COLO668 (cell line): ENCODE results near the gene GDF10.

Experiments used
- DNase-seq: peaks from one replicate; lab custom pipeline; 2025; ENCODE audit not compliant: unreplicated experiment; lab: John Stamatoyannopoulos, UW

GDF10 gene

DNA sequence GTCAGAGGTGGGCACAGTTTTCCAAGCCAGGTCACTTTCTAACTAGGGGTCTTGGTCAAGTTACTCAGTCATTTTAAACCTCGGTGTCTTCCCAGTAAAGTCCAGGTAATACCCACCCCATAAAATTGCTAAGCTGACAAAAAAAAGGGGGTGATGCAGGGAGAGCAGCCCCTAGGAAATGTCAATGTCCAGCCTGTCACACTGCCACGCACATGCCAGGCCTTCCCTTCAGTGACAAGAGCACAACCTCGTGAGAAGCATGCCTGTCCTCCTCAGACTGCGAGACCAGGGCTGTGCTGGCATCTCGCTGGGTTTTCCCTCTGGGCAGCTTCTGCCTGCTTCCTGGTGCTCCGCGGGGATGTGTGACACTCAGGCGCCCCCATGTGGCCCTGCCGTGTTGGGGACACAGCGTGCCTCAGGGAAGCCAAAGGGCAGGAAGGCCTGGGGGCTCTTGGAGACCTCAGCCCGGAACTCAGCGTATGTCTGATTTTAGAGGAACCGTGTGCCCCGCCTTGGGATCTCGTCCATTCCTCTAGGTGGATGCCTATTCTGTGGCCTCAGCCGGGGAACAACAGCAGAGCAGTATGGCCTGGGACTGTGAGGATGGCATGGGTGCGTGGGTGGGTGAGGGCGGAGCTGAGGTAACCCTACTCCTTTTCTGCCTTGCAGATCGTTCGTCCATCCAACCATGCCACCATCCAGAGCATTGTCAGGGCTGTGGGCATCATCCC is 12.1 kb downstream of the GDF10 start:
- DNase-seq, result peak; percentile 66

DNA sequence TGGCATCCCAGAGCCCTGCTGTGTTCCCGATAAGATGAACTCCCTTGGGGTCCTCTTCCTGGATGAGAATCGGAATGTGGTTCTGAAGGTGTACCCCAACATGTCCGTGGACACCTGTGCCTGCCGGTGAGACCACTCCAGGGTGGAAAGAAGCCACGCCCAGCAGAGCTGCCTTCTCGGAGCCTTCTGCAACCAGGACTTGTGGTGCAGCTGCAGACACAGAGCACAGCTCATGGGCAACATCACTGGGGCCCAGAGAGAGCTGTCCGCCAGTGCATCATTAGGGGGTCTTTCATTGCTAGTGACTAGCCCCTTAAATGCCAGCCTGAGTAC is 12.6 kb downstream of the GDF10 start:
- DNase-seq, result no peak

DNA sequence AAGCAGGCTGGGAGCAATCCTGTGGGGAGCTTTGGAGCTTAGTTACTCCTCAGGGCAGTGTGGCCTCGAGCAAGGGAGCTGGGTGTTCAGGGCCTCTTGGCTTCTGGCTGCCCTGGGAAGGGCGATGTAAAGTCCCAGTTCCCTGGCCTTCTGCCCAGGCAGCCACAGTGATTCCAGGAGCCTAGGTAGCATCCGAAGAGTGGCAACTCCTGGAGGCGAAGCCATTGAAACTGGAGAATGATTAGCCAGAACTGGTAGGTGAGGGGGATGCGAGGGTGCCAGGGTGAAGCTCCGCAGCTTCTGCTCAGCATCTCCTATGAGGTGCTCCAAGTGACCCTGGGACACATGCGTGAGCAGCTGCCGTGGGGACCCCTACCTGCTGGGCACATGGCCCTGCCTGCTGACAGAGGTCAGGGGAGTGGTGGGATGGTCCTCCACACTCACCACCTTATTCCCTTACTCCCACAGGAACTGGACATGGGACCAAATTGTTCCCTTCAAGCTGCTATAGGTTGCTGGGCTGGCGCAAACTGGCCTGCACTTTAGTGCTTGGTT is 14.5 kb downstream of the GDF10 start:
- no peak for DNase-seq

DNA sequence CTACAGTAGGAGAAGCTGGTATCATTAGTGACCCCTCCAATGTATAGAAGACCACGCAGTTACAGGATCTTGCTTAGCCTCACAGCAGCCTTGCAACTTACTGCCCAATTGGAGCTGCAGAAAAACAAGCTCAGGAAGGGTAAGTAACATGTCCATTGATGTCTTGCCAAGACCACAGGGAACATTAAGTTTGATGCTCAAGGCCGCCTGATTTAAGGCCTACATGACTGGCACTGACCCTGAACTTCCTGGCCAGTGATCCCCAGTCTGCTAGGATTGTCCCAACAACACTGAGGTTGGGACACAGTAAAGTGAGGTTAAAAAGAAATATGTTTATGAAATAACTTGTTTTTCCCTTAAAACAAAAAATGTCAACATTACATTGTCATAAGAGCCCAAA is 15.4 kb downstream of the GDF10 start:
- no peak for DNase-seq

DNA sequence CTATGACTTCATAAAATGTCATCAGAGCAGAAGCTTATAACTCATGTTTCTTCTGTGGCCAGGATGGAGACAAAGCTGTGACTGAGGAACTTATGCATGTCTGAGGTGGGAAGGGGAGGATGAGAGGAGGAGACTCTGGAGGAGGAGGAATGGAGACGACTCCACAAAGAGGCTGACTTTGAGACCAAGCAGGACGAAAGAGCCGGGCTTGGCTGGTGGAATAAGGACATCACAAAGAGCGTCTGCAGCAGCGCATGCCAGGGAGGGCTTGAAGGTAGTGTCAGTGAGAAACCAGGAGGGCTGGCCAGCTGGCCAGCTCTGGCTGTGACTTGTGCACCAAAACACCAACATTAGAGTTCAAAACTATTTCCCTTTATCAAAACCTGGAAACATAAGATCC is 16.1 kb downstream of the GDF10 start:
- no peak for DNase-seq

DNA sequence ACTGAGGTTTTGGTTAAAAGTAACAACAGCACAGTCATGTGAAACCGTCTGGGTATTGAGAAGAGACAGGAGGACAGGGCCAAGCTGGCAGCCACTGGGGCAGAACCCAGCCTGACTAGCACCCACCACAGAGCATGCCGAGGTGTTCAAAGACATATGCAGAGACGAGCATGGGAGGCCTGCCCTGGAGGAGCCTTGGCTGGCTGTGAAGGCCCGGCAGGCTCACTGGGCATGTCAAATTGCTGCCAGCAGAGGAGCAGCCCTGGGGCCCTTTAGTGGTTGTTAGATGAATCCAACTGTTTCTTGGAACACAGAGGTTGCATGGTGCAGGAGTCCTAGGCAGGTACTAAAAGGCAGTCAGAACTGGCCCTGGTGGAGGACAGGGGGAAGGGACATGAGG is 17.3 kb downstream of the GDF10 start:
- DNase-seq, result no peak

DNA sequence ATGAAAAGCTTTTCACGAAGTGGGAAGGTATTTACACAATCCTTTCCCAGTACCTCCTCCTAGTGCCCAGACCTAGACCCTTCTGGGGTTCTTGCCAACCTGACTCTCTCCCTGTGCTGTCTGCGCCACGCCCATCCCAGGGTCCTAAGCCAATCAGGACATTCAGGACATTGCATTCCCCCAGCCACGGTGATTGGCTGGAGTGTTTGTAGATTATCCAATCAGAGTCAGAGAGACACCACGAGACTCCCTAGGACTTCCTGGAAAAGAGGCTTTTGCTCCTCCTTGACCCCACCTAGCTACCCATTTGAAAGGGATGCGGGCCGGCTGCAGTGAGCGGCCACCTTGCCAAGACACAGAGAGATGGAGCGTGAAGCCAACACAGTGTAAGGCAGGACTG is 18.7 kb downstream of the GDF10 start:
- DNase-seq, result no peak

DNA sequence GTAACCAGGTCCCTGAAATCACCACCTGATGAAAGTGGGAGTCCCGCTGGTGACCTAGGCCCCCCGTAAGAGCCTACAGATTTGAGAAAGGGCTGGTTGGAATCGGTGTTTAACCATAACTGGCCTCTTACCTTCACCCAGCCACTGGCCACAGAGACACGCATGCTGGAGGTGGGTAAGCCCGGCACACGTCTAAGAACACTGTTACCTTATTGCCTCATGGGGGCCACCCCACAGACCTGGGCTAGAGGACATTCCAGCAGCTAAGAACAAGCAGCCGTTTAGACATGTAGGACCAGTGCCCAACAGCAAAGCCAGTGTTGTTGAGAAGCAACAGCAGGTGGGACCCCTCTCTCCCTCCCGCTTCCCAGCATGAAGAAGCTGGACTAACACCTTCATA is 19.8 kb downstream of the GDF10 start:
- no peak for DNase-seq

DNA sequence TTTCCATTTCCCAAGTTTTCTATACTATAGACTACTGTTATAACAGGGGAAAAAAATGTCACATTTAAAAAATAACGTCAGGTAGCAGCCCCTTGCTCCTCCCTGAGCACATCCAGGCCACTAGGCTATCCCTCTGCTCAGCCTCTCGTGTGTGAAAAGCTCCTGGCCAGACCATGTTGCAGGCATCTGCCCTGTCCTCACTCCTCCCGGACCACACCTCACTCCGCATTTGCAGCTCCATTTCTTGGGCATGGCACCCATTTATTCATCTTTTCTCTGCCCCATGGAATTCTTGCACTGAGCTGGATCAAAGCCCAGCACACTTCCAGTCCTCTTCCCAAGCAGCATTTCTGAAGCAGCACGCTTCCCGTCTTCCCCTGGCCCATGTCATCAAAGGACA is 20.8 kb downstream of the GDF10 start:
- DNase-seq, result no peak

DNA sequence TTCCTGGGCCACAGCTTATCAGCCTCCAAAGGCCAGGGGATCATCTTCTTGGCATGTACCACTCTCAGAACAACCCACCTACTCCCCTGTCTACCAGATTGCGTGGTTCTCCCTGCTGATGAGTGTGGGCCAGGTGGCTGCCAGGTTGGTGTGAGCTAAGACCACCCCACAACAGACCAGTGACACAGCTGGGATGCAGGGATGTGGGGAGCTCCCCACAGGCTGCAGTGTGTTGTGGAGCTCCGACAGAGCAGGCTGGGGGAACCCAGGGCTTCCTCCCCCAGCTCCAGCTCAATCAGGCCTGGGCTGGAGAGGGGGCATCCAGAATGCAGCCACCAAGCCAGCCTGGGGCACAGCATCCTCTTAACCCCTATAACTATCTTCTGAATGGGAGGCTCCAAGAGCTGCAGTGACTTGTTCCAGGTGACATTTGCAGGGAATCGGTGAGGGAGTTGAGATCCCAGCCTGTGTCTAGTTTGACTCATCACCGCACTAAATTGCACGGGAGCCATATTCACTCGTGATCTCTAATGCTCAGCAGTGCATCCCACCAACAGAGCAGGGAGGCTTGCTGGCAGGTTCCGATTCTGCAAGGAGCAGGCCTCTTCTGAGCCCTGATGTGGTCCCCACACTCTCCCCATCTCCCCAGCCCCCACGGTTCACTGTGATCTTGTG is 21.7 kb downstream of the GDF10 start:
- DNase-seq, result no peak

DNA sequence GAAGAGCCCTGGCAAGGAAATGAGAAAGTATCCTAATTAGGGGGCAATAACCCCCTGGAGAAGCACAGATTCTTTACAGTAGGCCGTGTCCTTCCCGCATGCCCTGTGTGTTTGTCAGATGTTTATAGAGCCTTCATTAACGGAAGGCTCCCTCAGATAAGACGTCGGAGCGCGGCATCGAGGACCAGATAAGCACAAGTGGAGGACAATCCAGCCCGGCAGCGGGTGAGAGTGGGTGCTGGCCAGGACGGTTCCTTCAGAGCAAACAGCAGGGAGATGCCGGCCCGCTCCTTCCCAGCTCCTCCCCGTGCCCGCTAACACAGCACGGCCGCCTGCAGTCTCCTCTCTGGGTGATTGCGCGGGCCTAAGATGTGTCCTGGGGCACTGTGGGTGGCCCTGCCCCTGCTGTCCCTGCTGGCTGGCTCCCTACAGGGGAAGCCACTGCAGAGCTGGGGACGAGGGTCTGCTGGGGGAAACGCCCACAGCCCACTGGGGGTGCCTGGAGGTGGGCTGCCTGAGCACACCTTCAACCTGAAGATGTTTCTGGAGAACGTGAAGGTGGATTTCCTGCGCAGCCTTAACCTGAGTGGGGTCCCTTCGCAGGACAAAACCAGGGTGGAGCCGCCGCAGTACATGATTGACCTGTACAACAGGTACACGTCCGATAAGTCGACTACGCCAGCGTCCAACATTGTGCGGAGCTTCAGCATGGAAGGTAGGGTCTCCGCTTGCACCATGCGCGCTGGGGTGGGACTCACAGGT is 22.5 kb downstream of the GDF10 start, which contains the start of gene GDF2:
TSS of gene GDF2 (plus strand) at position 155 of the 762 bp plus-strand sequence. CDS start at position 370, 215 bp downstream.
- no peak for DNase-seq

DNA sequence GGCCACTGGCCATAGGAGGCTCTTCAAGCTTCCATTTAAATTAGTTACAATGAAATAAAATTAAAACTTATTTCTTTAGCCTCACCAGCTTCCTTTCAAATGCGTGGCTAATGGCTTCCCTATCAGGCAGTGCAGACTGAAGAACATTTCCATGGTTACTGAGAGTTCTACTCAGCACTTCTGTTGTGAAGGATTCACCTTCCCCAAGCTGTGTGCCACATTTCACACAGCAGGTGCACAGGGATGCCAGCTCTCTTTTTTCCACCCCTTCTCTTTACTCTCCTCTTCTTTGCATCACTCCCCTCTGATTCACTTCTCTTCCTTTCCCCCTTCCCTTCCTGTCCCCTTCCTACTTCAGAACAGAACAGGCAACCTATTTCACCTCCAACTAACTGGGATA is 23.1 kb downstream of the GDF10 start:
- DNase-seq, result no peak

DNA sequence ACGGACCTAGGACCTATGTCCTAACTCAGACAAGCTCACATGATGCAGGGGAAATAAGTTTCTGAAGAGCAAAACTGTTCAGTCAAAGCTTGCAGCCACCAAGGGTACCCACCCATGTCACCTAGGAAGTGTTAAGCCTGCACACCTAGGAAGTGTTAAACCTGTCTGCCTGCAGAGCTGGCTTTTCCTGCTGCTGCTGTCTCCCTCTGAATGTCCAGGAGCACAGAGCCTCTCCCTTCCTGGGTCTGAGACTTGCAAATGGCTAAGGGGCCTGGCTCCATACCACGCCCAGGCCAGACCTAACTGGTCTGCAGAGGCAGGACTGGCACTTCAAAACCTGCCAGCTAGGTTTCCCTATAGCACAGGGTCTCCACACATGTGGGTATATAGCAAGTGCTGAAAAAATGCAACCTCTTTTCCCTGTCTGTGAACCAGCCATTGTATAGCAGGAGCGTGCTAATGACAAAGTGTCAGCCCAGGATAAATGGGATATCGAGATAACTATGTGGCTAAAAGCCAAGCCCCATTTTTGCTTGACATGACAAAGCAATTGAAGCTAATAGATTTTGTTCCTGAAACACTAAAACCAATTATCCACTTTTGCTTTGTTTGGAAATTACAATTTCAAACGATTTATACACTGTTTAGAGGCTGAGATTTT is 23.8 kb downstream of the GDF10 start:
- no peak for DNase-seq

DNA sequence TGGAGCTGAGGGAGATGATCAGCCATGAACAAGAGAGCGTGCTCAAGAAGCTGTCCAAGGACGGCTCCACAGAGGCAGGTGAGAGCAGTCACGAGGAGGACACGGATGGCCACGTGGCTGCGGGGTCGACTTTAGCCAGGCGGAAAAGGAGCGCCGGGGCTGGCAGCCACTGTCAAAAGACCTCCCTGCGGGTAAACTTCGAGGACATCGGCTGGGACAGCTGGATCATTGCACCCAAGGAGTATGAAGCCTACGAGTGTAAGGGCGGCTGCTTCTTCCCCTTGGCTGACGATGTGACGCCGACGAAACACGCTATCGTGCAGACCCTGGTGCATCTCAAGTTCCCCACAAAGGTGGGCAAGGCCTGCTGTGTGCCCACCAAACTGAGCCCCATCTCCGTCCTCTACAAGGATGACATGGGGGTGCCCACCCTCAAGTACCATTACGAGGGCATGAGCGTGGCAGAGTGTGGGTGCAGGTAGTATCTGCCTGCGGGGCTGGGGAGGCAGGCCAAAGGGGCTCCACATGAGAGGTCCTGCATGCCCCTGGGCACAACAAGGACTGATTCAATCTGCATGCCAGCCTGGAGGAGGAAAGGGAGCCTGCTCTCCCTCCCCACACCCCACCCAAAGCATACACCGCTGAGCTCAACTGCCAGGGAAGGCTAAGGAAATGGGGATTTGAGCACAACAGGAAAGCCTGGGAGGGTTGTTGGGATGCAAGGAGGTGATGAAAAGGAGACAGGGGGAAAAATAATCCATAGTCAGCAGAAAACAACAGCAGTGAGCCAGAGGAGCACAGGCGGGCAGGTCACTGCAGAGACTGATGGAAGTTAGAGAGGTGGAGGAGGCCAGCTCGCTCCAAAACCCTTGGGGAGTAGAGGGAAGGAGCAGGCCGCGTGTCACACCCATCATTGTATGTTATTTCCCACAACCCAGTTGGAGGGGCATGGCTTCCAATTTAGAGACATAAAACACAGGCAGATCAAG is 25.6 kb downstream of the GDF10 start:
- DNase-seq, result no peak

DNA sequence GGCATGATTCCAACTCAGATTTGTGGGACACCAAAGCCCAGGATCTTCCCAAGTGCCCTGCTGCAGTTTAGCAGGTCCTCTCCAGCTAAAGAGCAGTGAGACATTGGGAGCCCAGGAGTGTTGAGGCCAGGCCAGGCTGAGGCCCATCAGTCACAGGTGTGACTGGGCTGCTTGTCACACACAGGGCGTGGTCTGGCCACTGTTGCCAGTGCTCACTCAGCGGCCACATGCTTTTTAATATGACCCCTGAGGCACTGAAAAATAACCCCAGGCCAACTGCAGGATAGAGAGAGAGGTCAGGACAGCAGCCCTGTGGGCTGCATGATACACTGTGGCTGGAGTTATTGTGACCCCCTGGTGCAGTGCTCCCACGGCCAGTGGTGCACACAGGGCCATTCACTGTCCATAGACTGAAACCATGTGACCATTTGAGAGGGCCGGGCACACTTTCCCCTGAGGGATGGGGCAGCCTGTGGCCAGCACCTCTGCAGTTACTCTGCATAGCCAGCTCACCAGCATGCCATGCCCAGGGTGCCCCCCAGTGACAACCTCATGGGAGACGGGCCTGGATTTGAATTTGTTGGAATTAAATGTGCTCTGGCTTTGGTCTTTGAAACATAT is 26.4 kb downstream of the GDF10 start:
- no peak for DNase-seq

DNA sequence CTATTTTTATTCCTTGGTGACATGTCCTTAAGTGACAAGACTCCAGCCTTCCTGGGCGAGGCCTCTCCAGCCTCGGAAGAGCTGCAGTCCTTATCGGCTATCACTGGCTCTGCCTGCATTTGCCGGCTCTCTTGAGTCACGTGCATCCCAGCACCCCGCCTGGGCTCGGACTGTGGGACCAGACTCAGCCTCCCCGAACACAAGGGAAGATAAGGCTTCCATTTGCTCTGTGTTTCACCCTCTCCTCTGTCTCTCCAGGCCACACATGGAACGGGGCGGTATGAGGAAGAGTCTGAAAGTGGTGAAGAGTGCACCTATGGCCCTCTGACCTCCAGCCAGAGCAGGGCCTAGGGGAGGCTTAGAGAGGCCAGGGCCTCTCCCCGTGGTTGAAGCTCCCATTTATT is 26.9 kb downstream of the GDF10 start:
- no peak for DNase-seq

DNA sequence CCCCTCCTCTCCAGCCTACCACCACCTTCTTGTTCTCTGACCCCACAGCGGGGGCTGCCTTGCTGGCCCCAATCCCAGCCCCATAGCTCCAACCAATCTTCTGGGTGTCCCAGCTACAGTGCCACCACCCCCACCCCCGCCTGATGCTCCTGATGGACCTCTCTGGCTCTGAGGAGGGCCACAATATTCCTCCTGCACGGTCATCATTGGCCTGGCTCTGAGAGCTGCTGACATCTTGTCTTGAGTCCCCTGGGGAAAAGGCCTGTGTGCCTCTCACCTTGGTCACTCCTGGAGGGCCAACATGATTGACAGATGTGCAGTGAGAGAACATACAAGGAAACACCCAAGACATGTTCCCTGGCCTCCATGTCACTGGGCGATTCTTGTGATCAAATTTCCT is 29.9 kb downstream of the GDF10 start:
- no peak for DNase-seq

DNA sequence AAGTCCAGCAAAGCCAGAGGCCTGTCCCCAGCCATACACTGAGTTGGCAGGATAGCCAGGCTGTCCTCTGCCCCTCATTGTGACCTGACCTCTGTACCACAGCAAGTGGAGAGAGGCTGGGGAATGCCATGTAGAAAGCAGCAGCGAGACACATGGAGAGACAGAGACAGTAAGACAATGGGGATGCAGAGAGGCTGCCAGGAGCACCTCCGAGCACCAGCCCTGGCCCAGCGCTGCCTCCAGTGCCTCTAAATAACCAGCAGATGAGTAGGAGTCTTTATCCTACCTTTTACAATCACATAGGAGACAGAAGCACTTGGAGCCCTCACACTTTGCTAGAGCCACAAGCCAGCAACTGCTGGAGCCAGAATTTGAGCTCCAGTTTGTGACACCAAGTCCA is 30.4 kb downstream of the GDF10 start:
- DNase-seq, result no peak

DNA sequence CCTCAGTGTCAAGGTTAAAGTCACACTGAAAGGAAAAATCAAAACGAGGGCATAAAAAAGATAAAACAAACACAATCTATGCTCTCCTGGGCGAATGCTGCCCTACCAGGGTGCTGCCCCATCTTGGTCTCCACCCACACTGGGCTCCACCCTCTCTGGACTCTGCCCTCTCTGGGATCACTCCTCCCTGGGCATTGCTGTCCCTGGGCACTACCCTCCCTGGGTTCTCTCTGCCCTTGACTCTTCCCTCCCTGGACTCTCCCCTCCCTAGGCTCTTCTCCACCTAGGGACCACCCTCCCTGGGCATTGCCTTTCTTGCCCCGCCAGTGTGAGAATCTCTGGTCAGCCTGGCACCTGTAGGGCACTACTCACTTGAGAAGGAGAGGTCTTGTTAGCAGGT is 30.8 kb downstream of the GDF10 start:
- DNase-seq, result no peak

DNA sequence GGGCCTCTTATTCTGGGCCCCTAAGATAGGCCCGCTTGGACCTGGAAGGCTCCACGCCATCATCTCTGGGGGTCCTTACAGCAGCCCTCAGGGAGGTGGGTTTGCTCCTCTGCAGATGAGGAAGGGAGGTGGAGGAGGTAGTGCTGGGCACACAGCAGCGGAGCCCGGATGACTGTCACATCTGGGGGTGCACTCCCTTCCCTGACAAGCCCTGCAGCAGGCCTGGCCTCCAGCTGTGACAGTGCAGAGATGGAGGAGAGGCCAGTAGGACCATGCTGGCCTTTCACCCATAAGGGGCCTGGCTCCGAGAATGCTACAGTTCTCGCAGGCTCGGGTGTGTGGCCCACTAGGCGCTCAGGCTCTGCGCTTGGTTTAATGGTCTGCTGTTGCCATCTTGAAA is 31.5 kb downstream of the GDF10 start:
- no peak for DNase-seq
